Loucy (cell line): ENCODE measurements around the gene TMED4.
"Not testable (repeated sequence)": the region's sequence is repeated elsewhere in the genome, so short reads cannot be mapped to it uniquely, and the experiment has no call there.

Source experiments
- EZH2phosphoT487 ChIP-seq: fragments of 200-600 bp; IDR thresholded peaks from 2 replicates; pipeline ENCODE4 v1.6.1; 2018; ENCODE audit warnings: antibody characterized with exemption, mild to moderate bottlenecking, moderate library complexity, borderline replicate concordance
- TF ChIP-seq, protein P1 (sequence below): fragments of 200-600 bp; sonication (generic); conservative IDR thresholded peaks from 2 replicates; pipeline ENCODE4 v1.5.1; 2014; ENCODE audit warnings: mild to moderate bottlenecking, antibody characterized with exemption, low read length

- not testable (repeated sequence) for TF ChIP-seq EZH2phosphoT487
- TF ChIP-seq, protein P1, sequence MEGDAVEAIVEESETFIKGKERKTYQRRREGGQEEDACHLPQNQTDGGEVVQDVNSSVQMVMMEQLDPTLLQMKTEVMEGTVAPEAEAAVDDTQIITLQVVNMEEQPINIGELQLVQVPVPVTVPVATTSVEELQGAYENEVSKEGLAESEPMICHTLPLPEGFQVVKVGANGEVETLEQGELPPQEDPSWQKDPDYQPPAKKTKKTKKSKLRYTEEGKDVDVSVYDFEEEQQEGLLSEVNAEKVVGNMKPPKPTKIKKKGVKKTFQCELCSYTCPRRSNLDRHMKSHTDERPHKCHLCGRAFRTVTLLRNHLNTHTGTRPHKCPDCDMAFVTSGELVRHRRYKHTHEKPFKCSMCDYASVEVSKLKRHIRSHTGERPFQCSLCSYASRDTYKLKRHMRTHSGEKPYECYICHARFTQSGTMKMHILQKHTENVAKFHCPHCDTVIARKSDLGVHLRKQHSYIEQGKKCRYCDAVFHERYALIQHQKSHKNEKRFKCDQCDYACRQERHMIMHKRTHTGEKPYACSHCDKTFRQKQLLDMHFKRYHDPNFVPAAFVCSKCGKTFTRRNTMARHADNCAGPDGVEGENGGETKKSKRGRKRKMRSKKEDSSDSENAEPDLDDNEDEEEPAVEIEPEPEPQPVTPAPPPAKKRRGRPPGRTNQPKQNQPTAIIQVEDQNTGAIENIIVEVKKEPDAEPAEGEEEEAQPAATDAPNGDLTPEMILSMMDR: not testable (repeated sequence)
These were observed 19.4 kb downstream of the TMED4 start for GRCh38 chr7:44562622-44562962.
